GM19043 (cell line): Measurements from ENCODE around the gene KDM6B.
"Not testable (repeated sequence)": the region's sequence is repeated elsewhere in the genome, so short reads cannot be mapped to it uniquely, and the experiment has no call there.

ENCODE experiments used
- ATAC-seq: cut with Tn5 transposase; IDR thresholded peaks from one replicate; pipeline ENCODE4 v1.9.1; 2021; ENCODE audit warnings: low read depth; ENCODE audit not compliant: unreplicated experiment

KDM6B gene

DNA sequence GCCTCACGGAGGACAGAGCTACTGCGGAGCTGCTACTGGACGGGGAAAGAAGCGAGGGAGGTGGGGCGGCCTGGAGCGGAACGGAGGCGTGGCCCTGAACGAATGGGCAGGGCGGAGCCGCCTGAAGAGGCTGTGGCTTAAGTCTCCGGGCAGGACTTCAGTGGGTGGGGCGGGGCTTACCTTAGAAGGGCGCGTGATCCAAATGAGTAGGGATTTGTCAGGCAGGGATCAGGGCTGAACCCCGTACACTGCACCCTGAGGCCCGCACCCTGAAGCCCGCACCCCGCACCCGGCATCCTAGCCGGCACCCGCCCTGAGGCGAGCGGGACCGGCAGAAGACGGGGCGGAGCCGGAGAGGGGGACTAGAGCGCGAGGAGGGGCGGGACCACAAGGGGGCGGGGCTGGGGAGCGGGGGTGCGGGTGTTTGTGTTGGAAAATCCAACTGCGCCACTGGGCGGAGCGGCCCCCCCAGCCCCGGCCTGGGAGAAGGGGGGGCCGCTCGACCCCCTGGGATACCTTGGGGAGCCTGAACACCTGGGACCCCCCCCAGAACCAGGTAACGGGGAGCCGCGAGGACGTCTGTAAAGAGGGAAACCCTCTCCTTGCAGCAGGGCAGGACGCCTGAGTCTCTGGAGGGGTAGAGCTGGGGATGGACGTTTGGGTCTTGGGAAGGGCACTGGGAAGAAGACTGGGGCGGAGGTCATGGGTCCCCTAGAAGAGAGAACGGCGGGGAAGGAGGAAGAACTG lies at the start of gene KDM6B:
TSS of gene KDM6B (plus strand) at position 423 of the 747 bp plus-strand sequence. CDS start 11,338 bp downstream, outside the sequence.
- peak; percentile 44 for ATAC-seq

DNA sequence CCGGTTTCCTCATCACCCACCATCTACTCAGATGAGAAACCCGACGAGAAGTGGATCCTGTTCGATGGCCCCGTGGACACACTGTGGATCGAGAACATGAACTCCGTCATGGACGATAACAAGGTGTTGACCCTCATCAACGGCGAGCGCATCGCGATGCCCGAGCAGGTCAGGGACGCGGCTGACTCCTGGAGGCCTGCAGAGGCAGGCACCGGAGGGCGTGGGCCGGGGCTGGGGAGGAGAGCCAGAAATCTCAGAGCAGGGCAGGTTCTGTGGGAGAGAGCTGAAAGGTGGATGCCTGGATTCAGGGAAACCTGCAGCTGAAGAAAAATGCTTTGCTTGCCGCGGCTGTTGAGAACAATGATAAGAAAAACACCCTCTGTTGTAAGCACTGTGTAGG lies 47.2 kb upstream of the KDM6B start:
- no peak for ATAC-seq

- ATAC-seq, result no peak
These were observed 44.9 kb upstream of the KDM6B start for GRCh38 chr17:7789131-7789530.

DNA sequence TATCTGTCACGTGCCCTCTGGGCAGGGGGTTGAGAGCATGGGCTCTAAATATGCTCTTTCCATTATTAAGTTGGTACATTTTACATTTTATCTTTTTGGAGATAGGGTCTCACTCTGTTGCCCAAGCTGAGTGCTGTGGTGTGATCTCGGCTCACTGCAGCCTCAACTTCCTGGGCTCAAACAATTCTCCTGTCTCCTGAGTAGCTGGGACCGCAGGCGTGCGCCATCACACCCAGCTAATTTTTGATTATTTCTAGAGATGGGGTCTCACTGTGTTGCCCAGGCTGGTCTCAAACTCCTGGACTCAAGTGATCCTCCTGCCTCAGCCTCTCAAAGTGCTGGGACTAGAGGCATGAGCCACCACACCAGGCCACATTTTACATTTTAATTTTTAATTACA lies 43.9 kb upstream of the KDM6B start:
- no peak for ATAC-seq

- no peak for ATAC-seq
These were observed 41.4 kb upstream of the KDM6B start for GRCh38 chr17:7792611-7793010.

DNA sequence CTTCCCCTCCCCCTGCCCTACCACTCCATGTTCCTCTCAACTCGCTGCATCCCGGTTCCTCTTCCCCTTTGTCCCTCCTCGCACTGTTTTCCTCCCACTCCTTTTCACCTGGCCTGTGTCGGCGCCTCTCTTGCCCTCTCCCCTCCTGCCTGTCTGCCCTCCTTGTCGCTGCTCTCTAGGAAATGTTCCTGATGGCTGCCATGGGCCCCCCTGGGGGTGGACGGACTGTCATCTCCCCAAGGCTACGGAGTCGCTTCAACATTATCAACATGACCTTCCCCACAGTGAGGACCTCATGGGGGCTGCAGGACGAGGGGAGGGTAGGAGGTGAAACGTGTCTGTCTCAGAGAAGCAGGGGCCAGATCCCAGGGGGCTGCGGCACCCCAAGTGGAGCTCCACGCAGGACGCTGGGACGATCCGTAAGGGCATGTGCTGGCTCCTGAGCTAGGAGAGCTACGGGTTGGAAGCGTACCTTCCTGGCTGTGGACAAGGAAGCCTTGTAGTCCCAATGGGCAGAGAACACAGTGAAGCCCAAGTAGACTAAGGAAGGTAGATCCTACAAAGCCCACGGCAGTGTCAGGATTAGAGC lies 39.8 kb upstream of the KDM6B start:
- ATAC-seq, result no peak

DNA sequence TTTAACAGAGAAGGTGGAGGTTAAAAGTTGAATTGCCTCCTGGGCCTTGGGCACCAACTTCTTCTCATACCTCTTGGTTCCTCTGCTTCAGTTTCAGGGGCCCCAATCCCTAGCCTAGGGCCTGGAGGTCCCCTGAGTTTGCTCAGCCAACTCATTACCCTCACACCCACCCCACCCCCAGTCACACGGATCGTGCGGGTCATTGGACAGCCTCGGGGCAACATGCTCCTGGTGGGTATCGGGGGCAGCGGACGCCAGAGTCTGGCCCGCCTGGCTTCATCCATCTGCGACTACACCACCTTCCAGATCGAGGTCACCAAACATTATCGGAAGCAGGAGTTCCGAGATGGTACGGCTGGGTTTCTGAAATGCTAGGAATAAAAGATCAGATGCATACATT lies 36.0 kb upstream of the KDM6B start:
- no peak for ATAC-seq

- ATAC-seq, result no peak
These were observed 35.2 kb upstream of the KDM6B start for GRCh38 chr17:7798839-7799238.

GRCh38 chr17:7803981-7804380 lies 30.0 kb upstream of the KDM6B start:
- ATAC-seq, result no peak

- no peak for ATAC-seq
These were observed 27.4 kb upstream of the KDM6B start for GRCh38 chr17:7806587-7806986.

DNA sequence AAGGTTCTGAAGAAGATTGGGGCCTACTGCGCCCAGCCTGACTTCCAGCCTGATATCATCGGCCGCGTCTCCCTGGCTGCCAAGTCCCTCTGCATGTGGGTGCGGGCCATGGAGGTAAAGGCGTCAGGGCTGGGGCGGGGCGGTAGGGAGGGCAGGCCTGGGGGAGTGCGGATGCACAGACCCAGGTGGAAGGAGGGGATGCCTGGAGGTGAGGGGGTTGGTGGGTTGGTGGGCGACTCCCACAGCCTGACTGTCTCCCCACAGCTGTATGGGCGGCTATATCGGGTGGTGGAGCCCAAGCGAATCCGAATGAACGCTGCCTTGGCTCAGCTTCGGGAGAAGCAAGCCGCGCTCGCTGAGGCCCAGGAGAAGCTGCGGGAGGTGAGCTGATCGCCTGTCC lies 26.8 kb upstream of the KDM6B start:
- no peak for ATAC-seq

DNA sequence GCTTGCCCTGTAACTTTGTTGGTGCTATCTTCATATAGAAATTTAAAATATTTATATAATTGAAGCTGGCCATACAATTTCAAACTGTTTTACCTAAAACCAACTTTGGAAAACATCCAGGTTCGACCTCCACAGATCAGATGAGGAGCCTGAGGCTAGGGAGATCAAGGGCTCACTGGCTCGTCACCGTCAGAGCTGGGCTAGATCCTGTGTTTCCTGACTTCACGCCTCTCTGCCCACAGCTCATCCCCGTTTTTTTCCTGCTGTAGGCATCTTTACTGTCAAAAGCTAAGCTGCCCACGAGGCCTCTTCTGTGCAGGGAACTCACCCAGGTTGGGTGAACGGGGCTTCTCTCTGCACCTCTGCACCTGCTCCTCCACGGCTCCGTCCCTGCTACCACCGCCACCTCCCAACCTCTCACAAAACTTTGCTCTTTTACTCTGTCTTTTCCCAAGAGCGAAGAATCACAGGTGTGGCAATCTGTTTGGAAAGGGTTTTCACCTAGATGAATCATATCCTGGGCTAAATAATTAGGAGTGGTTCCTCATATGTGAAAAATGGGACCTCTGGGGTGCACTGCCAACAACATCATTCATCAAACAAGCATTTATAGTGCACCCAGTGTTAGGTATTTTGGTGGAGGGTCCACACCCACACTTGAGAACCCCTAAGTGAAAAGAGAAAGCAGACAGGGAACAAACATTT lies 24.8 kb upstream of the KDM6B start:
- no peak for ATAC-seq

- ATAC-seq, result not testable (repeated sequence)
These were observed 24.1 kb upstream of the KDM6B start for GRCh38 chr17:7809791-7810343.

GRCh38 chr17:7811251-7811650 lies 22.8 kb upstream of the KDM6B start:
- ATAC-seq, result no peak

DNA sequence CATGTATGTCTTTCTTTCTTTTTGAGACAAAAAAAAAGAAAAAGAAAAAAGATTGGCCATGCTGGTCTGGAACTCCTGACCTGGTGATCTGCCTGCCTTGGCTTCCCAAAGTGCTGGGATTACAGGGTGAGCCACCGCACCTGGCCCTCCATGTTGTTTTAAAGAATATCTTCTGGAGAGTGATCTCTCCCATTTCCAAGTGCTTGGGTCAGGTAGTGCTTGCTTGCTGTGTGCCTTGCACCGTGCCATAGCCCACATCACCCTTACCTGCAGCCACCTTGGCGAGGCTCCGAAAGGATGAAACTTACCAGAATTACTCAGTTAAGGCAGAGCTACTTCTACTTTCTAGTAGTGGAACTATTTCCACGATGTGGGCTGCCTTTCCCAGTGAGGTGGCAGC lies 19.0 kb upstream of the KDM6B start:
- ATAC-seq, result no peak

DNA sequence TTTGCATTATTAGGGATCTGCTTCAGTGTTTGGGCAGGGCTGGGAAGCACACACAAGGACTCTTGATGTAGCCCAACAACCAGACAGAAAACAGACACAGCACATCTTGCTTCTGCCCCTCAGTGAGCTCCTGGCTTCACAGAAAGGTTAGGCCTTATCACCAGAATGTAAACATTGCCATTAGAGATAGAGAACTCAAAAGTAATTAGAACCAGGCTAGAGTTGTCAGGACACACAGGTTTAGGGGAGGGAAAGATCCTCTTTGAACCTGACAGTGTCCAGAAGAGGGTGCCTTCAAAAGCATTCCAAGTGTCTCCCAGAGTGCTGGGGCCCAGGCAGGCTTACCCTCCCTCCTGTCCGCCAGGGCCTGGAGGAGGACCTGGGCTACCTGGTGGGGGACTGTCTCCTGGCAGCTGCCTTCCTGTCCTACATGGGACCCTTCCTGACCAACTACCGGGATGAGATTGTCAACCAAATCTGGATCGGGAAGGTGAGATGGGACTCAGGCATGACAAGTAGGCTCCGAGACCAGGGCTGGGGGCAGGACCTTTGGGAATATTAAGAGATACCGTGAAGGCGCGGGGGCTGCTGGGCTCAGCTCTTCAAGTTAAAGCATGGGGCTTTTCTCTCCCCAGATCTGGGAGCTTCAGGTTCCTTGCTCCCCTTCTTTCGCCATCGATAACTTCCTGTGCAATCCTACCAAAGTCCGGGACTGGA lies 16.9 kb upstream of the KDM6B start:
- no peak for ATAC-seq

- no peak for ATAC-seq
These were observed 16.4 kb upstream of the KDM6B start for GRCh38 chr17:7817643-7817964.

DNA sequence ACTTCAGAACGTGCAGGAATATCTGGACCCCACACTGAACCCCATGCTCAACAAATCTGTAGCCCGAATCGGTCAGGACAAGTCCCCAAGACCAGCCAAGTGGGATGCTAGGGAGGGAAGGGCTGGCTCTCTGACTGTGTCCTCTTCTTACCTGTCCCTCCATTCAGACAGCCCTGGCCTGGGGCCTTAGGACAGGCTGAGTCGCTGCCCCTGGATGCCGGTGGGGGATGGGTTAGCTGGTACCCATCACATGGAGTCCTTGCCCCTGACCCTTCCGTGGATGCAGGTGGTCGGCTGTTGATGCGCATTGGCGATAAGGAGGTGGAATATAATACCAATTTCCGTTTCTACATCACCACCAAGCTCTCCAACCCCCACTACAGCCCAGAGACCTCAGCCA lies 16.0 kb upstream of the KDM6B start:
- ATAC-seq, result no peak

DNA sequence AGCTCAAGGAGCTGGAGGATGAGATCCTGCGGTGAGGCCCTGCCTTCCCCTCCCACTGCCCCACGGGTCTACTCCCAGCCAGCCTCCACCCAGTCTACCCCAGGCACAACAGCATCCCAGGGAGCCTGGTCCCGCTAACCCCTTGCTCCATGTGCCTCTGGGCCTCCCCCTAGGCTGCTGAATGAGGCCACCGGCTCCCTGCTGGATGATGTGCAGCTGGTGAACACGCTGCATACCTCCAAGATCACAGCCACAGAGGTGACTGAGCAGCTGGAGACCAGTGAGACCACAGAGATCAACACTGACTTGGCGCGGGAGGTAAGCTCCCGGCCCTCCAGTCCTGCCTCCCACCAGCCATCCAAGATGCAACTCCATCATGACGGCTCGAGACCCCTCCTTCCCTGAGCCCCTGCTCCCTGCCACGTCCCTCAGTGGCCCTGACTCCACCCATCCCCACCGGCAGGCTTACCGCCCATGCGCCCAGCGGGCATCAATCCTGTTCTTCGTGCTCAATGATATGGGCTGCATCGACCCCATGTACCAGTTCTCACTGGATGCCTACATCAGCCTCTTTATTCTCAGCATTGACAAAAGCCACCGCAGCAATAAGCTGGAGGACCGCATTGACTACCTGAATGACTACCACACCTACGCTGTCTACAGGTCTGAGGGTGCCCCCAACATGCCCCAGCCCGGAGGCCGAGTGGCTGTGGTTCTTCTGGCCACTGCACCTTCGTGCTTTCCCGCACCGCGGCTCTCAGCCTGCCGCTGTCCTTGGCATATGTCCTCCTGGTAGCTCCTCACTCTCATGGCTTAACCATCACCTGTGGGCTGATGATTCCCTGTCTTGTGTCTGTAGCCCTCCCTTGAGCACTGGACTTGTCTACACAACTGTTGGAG lies 15.0 kb upstream of the KDM6B start:
- ATAC-seq, result no peak

GRCh38 chr17:7820231-7820630 lies 13.8 kb upstream of the KDM6B start:
- ATAC-seq, result no peak
